ENCODE measurements around the gene SUSD6. TPM values are rescaled to one million over a fixed set of nuclear protein-coding genes. Genes with fewer than 3 reads are reported as not detected.
A peak's percentile ranks its signal among the peaks of the same experiment; 100 is the strongest.

SUSD6 gene
- total and polyA plus RNA-seq, 2 donors from 2014 or later: 14.3 to 84.2 TPM

DNA sequence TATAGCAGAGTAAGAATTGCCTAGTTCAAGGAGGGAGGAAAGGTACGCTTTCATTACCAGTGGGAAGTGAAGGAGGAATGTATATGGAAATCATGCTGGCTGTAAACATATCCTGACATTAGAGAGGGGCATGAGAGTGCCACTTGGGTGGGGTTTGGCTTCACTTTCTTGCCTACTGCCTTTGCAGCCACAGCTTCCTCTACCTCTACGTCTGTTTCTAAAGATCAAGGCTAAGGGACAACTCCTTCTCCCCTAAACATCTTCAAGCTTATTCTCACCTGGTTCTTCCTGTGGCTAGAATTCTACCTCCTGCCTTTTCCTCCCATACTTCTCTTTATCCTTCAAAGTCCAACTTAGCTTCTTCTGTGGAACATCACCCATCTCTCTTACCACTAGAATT is 58.0 kb downstream of the SUSD6 start:
- Histone ChIP-seq H3K27ac (ENCODE audit: low read depth in 2 of 2, low read length in 2 of 2) (peak overlapping the region in 1 of 2 donors; percentile 52), H3K36me3 (ENCODE audit: control insufficient read depth in 2 of 3, insufficient read depth in 3 of 3, low read length in 3 of 3) (no peaks in the 10 kb centered on the region), H3K4me1 (ENCODE audit: control insufficient read depth in 2 of 3, insufficient read depth in 2 of 3, low read depth in 1 of 3, low read length in 3 of 3) (peaks cover 4 to 59% (median 40%) of the 10 kb centered on the region in 3 donors), H3K9me3 (ENCODE audit: control insufficient read depth in 2 of 3, insufficient read depth in 1 of 3, low read length in 3 of 3) (no peaks in the 10 kb centered on the region), H3K9ac (ENCODE audit: low read length in 3 of 3) (no peak overlapping the region), H3K4me3 (ENCODE audit: low read length in 3 of 3) (no peak overlapping the region), H3K27me3 (ENCODE audit: control insufficient read depth, insufficient read depth, low read length) (no peaks in the 10 kb centered on the region)
- no peak for FAIRE-seq
- TF ChIP-seq, protein P1, sequence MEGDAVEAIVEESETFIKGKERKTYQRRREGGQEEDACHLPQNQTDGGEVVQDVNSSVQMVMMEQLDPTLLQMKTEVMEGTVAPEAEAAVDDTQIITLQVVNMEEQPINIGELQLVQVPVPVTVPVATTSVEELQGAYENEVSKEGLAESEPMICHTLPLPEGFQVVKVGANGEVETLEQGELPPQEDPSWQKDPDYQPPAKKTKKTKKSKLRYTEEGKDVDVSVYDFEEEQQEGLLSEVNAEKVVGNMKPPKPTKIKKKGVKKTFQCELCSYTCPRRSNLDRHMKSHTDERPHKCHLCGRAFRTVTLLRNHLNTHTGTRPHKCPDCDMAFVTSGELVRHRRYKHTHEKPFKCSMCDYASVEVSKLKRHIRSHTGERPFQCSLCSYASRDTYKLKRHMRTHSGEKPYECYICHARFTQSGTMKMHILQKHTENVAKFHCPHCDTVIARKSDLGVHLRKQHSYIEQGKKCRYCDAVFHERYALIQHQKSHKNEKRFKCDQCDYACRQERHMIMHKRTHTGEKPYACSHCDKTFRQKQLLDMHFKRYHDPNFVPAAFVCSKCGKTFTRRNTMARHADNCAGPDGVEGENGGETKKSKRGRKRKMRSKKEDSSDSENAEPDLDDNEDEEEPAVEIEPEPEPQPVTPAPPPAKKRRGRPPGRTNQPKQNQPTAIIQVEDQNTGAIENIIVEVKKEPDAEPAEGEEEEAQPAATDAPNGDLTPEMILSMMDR (IDR thresholded peaks at IDR 0.05; ENCODE audit: borderline replicate concordance, extremely low read depth, insufficient read depth): no peak
- intact Hi-C loops (cut with DNase I): no loop called here
- DNase-seq: no peak

DNA sequence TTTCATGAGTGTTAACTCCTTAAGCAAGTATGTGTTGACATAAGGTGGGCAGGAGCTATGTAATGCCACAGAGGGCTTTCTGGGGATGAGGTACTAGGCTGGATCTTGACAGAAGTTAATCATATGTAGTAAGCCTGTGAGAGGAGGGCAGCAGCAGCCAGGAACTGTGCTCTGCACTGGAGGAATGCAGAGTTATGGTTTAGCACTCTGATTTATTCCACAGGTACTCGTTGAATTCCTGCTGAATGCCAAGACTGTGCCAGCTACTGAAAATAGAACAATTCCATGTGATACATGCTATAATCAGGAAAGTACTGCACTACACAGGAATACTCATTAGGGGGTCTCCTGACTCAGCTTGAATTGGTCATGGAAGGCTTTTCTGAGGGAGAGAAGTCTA is 58.7 kb downstream of the SUSD6 start:
- no peaks in the 10 kb centered on the region for H3K27me3 ChIP-seq (ENCODE audit: control insufficient read depth, insufficient read depth, low read length)
- H3K4me3 ChIP-seq (ENCODE audit: low read length in 3 of 3): no peak overlapping the region
- peaks cover 8 to 59% (median 47%) of the 10 kb centered on the region in 3 donors for H3K4me1 ChIP-seq (ENCODE audit: control insufficient read depth in 2 of 3, insufficient read depth in 2 of 3, low read depth in 1 of 3, low read length in 3 of 3)
- intact Hi-C loops (cut with DNase I): no loop called here
- peak overlapping the region in 1 of 3 donors; percentile 23 for H3K9ac ChIP-seq (ENCODE audit: low read length in 3 of 3)
- H3K9me3 ChIP-seq (ENCODE audit: control insufficient read depth in 2 of 3, insufficient read depth in 1 of 3, low read length in 3 of 3): no peaks in the 10 kb centered on the region
- H3K36me3 ChIP-seq (ENCODE audit: control insufficient read depth in 2 of 3, insufficient read depth in 3 of 3, low read length in 3 of 3): no peaks in the 10 kb centered on the region
- TF ChIP-seq, protein P1 (IDR thresholded peaks at IDR 0.05; ENCODE audit: borderline replicate concordance, extremely low read depth, insufficient read depth): no peak
- DNase-seq: no peak
- FAIRE-seq: no peak
- peak overlapping the region; percentile 52 to 66 for H3K27ac ChIP-seq (ENCODE audit: low read depth in 2 of 2, low read length in 2 of 2)

DNA sequence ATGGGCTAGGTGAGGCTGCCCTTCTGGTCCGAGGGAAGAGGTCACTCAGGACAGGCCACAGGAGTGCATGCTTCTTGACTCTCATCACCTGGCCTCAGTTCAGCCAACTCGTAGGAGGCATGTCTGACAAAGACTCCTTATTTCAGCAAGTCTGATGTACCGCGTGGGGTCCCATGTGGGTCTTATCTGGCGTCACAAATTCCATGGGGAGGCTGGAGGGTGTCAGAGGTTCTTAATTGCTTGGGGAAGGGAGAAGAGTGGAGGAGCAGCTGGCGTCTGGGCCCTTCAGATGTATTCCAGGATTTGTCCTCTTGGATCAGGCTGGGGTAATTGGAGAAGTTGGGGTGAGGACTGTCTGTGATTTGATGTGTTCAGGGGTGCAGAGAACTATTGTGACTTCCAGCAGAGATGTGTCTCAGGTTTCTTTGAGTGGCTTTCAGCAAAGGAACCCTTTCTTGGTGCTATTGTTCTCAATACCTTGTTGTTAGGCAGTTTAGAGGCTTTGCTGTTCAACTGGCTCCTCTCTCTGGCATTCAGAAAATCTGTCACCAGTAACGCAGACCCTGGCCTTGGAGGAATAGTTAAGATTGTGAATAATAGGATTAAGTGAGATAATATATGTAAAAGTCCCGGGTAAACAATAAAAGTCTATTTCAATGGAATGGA is 60.1 kb downstream of the SUSD6 start:
- peak overlapping the region; percentile 5 to 66 for H3K27ac ChIP-seq (ENCODE audit: low read depth in 2 of 2, low read length in 2 of 2)
- intact Hi-C loops (cut with DNase I): no loop called here

More for the DNA sequence above, 60.1 kb downstream of the SUSD6 start:
- FAIRE-seq: no peak
- Histone ChIP-seq H3K9me3 (ENCODE audit: control insufficient read depth in 2 of 3, insufficient read depth in 1 of 3, low read length in 3 of 3) (no peaks in the 10 kb centered on the region), H3K4me1 (ENCODE audit: control insufficient read depth in 2 of 3, insufficient read depth in 2 of 3, low read depth in 1 of 3, low read length in 3 of 3) (peaks cover 8 to 63% (median 51%) of the 10 kb centered on the region in 3 donors), H3K9ac (ENCODE audit: low read length in 3 of 3) (no peak overlapping the region), H3K36me3 (ENCODE audit: control insufficient read depth in 2 of 3, insufficient read depth in 3 of 3, low read length in 3 of 3) (no peaks in the 10 kb centered on the region), H3K4me3 (ENCODE audit: low read length in 3 of 3) (no peak overlapping the region), H3K27me3 (ENCODE audit: control insufficient read depth, insufficient read depth, low read length) (no peaks in the 10 kb centered on the region)
- TF ChIP-seq, protein P1 (IDR thresholded peaks at IDR 0.05; ENCODE audit: borderline replicate concordance, extremely low read depth, insufficient read depth): no peak
- DNase-seq: no peak

Measured in kidney (tissue), 14 donors.